Epithelial cell of esophagus (primary cell): ENCODE results near the gene ABCC10.
A peak's percentile ranks its signal among the peaks of the same experiment; 100 is the strongest.
"Not testable (repeated sequence)": the region's sequence is repeated elsewhere in the genome, so short reads cannot be mapped to it uniquely, and the experiment has no call there.

Source experiments
- DNase-seq: peaks from one replicate; pipeline ENCODE4 v3.0.0; 2010; ENCODE audit warnings: low read depth
- H3K4me3 ChIP-seq: 2 replicates; pipeline ENCODE4 v1.5.1; 2011; ENCODE audit warnings: mild to moderate bottlenecking, low read length, control low read depth
- CTCF ChIP-seq: IDR thresholded peaks from 2 replicates; pipeline ENCODE4 v1.5.1; 2011; ENCODE audit warnings: low read depth, mild to moderate bottlenecking, low read length, control low read depth, inconsistent platforms; ENCODE audit not compliant: insufficient read depth; ENCODE audit errors: missing control alignments

ABCC10 gene

GRCh38 chr6:43427406-43428111 is at the start of gene ABCC10:
Gene ABCC10 (plus strand): TSS chr6:43427541. CDS start chr6:43427979, 438 bp downstream.
- peak; percentile 55 for TF ChIP-seq CTCF
- peak within 1 kb of the TSS; percentile 88 for H3K4me3 ChIP-seq
- DNase-seq, result peak; percentile 96

GRCh38 chr6:43377710-43378229 is 49.6 kb upstream of the ABCC10 start:
- TF ChIP-seq CTCF, result no peak
- no peak for DNase-seq
- H3K4me3 ChIP-seq, result no peak overlapping the region

GRCh38 chr6:43378631-43379030 is 48.7 kb upstream of the ABCC10 start:
- TF ChIP-seq CTCF, result no peak
- no peak for DNase-seq
- H3K4me3 ChIP-seq, result no peak overlapping the region

- H3K4me3 ChIP-seq, DNase-seq: not testable (repeated sequence)
These were observed 46.5 kb upstream of the ABCC10 start for GRCh38 chr6:43380858-43381257.

- no peak for TF ChIP-seq CTCF
- H3K4me3 ChIP-seq, result no peak overlapping the region
- peak; percentile 27 for DNase-seq
These were observed 44.2 kb upstream of the ABCC10 start for GRCh38 chr6:43383021-43383667.

GRCh38 chr6:43386492-43386891 is 40.8 kb upstream of the ABCC10 start:
- TF ChIP-seq CTCF, result peak; percentile 43
- H3K4me3 ChIP-seq, result no peak overlapping the region
- DNase-seq, result peak; percentile 28

GRCh38 chr6:43389730-43390295 is 37.5 kb upstream of the ABCC10 start:
- TF ChIP-seq CTCF, result no peak
- DNase-seq, result no peak
- no peak overlapping the region for H3K4me3 ChIP-seq

- not testable (repeated sequence) for DNase-seq, H3K4me3 ChIP-seq
These were observed 36.4 kb upstream of the ABCC10 start for GRCh38 chr6:43390753-43391439.
